ENCODE results near the gene COG6. TPM values are rescaled to one million over a fixed set of nuclear protein-coding genes. Genes with fewer than 3 reads are reported as not detected.
A peak's percentile ranks its signal among the peaks of the same experiment; 100 is the strongest.

Gene COG6
- total and polyA plus RNA-seq, 2 of the 8 experiments (the other 6 are each of a cell fraction or from before 2014, with no cell fraction given) = 8.8 to 22.3 TPM

GRCh38 chr13:39767791-39768517, 112.5 kb downstream of the COG6 start:
- Histone ChIP-seq H2BK15ac (ENCODE audit: low read length) (no peak overlapping the region), H3K23ac (ENCODE audit: insufficient read length) (no peak overlapping the region), H2BK12ac (ENCODE audit: low read depth, low read length) (no peak overlapping the region), H3K4me2 (ENCODE audit: insufficient read depth in 1 of 2, low read depth in 2 of 2, low read length in 2 of 2) (no peak overlapping the region), H3K4ac (replicated peaks; ENCODE audit: insufficient read length, low read depth, low read length) (no peak overlapping the region), H2BK120ac (replicated peaks; ENCODE audit: low read depth, low read length) (no peak overlapping the region), H3K36me3 (ENCODE audit: control insufficient read depth in 2 of 4, insufficient read depth in 4 of 4, low read length in 3 of 4) (no peaks in the 10 kb centered on the region), H4K8ac (ENCODE audit: extremely low read depth, insufficient read depth, low read length) (no peak overlapping the region), H2AFZ (ENCODE audit: low read length) (no peak overlapping the region), H3K9me3 (ENCODE audit: insufficient read depth in 2 of 2, low read depth in 1 of 2, low read length in 1 of 2) (no peaks in the 10 kb centered on the region), H3K27me3 (replicated peaks in 1 of 4; ENCODE audit: control insufficient read depth in 3 of 4, extremely low read depth in 1 of 4, insufficient read depth in 3 of 4, low read length in 3 of 4) (no peaks in the 10 kb centered on the region), H4K91ac (replicated peaks; ENCODE audit: insufficient read length, low read length) (no peak overlapping the region), H3K23me2 (ENCODE audit: low read depth, low read length) (no peaks in the 10 kb centered on the region), H3K18ac (ENCODE audit: extremely low read depth, low read length) (no peak overlapping the region), H3K9ac (replicated peaks in 1 of 4; ENCODE audit: extremely low read depth in 1 of 4, low read depth in 3 of 4, low read length in 3 of 4) (no peak overlapping the region), H3K56ac (replicated peaks; ENCODE audit: insufficient read length, low read depth, low read length) (no peak overlapping the region), H2BK5ac (ENCODE audit: low read depth, low read length) (no peak overlapping the region; the same call in 1 of the 2 replicates), H3K14ac (ENCODE audit: insufficient read length) (no peak overlapping the region), H3K4me1 (replicated peaks in 1 of 4; ENCODE audit: control insufficient read depth in 3 of 4, insufficient read depth in 4 of 4, low read length in 3 of 4) (peaks cover 0 to 4% (median 0%) of the 10 kb centered on the region in 4 experiments; a peak in 2 of 7 replicates), H3K79me1 (ENCODE audit: low read depth, low read length) (no peaks in the 10 kb centered on the region), H2AK5ac (ENCODE audit: low read depth, low read length) (no peak overlapping the region), H3K27ac (ENCODE audit: low read depth, low read length) (no peak overlapping the region), H4K20me1 (replicated peaks in 1 of 2; ENCODE audit: control insufficient read depth in 1 of 2, insufficient read depth in 2 of 2, low read length in 2 of 2) (no peaks in the 10 kb centered on the region), H4K5ac (ENCODE audit: insufficient read length, low read depth, low read length) (no peak overlapping the region), H3K79me2 (ENCODE audit: control insufficient read depth in 1 of 2, insufficient read depth in 2 of 2, low read length in 2 of 2) (no peaks in the 10 kb centered on the region), H3K4me3 (ENCODE audit: extremely low read depth in 1 of 4, insufficient read depth in 2 of 4, low read depth in 3 of 4, low read length in 4 of 4) (no peak overlapping the region), H2BK20ac (ENCODE audit: low read length) (no peak overlapping the region)
- ChIA-PET CTCF (ENCODE audit: partially characterized antibody) (interaction anchor here (1.6 to 4.0 kb wide), 3 partner anchors 12 to 1009 kb away, joined by 4 to 18 read pairs (median 9); no protein-coding TSS in a partner anchor), POLR2A (ENCODE audit: partially characterized antibody) (no interaction called here)
- TF ChIP-seq NANOG (IDR thresholded peaks at IDR 0.05; ENCODE audit: insufficient read depth, low read depth, low read length, poor library complexity, severe bottlenecking) (peak; percentile 28), CTBP2 (IDR thresholded peaks at IDR 0.05; ENCODE audit: borderline replicate concordance, insufficient read depth, insufficient read length, low read length) (no peak)
- DNase-seq (ENCODE audit: low read depth in 1 of 2, low spot score in 2 of 2) (no peak), FAIRE-seq (no peak)
- WGBS, 2 experiments (ENCODE audit: extremely low coverage in 1 of 2, insufficient coverage in 1 of 2, insufficient read length in 1 of 2, insufficient replicate concordance in 2 of 2, low coverage in 1 of 2, low lambda C conversion rate in 2 of 2, missing lambda C conversion rate in 1 of 2) = 65% methylated on average over 3 of the region's 3 CpGs; no CpG with 5 or more reads in 1 of the 2 experiments
